NOMO-1 (cell line): ENCODE data around the gene HS2ST1.

Source experiments
- DNase-seq, 2 experiments: peaks; one replicate each; lab custom pipeline; 2025; ENCODE audit not compliant: unreplicated experiment in 2 of 2; lab: John Stamatoyannopoulos, UW

The HS2ST1 gene

GRCh38 chr1:87155170-87155569 lies 240.7 kb downstream of the HS2ST1 start:
- DNase-seq: no peak

GRCh38 chr1:87155648-87156047 lies 241.2 kb downstream of the HS2ST1 start:
- no peak for DNase-seq

GRCh38 chr1:87156124-87156523 lies 241.7 kb downstream of the HS2ST1 start:
- DNase-seq: no peak

GRCh38 chr1:87159378-87159915 lies 245.0 kb downstream of the HS2ST1 start:
- DNase-seq: no peak
